SK-N-SH (cell line): Measurements from ENCODE around the gene ZNF341. TPM values are rescaled to one million over a fixed set of nuclear protein-coding genes. Genes with fewer than 3 reads are reported as not detected.
A peak's percentile ranks its signal among the peaks of the same experiment; 100 is the strongest.

ENCODE experiments used
- CTCF ChIA-PET: fragments of 300-600, 350-600 bp; formaldehyde crosslinking; extraction: SDS; loops from one replicate; lab custom pipeline; 2021; lab: Yijun Ruan, JAX
- POLR2A ChIA-PET: fragments of 350-600 bp; sonication (Branson Sonifier 250); formaldehyde crosslinking; extraction: SDS; loops from one replicate; lab custom pipeline; 2020; ENCODE audit warnings: antibody characterized with exemption, inconsistent platforms; lab: Yijun Ruan, JAX
- DNase-seq: peaks from one replicate; pipeline ENCODE4 v3.0.0; 2012
- H2AFZ ChIP-seq: fragments of 200-600 bp; sonication (generic); 2 replicates; pipeline ENCODE4 v1.8.1; 2016; ENCODE audit warnings: antibody characterized with exemption, mild to moderate bottlenecking, low read depth
- H3F3A ChIP-seq: fragments of 200-600 bp; sonication (generic); replicated peaks from 2 replicates; pipeline ENCODE3; 2016; ENCODE audit warnings: antibody characterized with exemption, mild to moderate bottlenecking; ENCODE audit not compliant: insufficient read depth
- H3K27ac ChIP-seq, 2 experiments: fragments of 200-500 bp in 1 of 2; fragments of 200-600 bp in 1 of 2; sonication (Bioruptor generic) in 1 of 2; sonication (generic), shearing (Covaris generic) in 1 of 2; 2 replicates each; pipeline versions ENCODE4 v1.5.1 to v1.6.1; 2014 to 2016; ENCODE audit warnings: low read depth in 2 of 2, inconsistent platforms in 1 of 2, low read length in 1 of 2, mild to moderate bottlenecking in 1 of 2, mixed read lengths in 1 of 2
- H3K27me3 ChIP-seq: fragments of 200-600 bp; sonication (generic), shearing (Covaris generic); 2 replicates; pipeline ENCODE4 v1.6.1; 2016; ENCODE audit warnings: mixed run types; ENCODE audit not compliant: insufficient read depth
- H3K36me3 ChIP-seq, 2 experiments: fragments of 200-500 bp in 1 of 2; fragments of 200-600 bp in 1 of 2; sonication (Bioruptor generic) in 1 of 2; sonication (generic) in 1 of 2; replicated peaks in 1 of 2; 2 replicates each; pipeline versions ENCODE3 to v1.5.1; 2014 to 2016; ENCODE audit warnings: low read length in 1 of 2, mild to moderate bottlenecking in 1 of 2; ENCODE audit not compliant: insufficient read depth in 2 of 2, control insufficient read depth in 1 of 2
- H3K4me1 ChIP-seq, 2 experiments: fragments of 200-500 bp in 1 of 2; fragments of 200-600 bp in 1 of 2; sonication (Bioruptor generic) in 1 of 2; sonication (generic), shearing (Covaris generic) in 1 of 2; 2 replicates each; pipeline versions ENCODE4 v1.5.1 to v1.6.1; 2014 to 2016; ENCODE audit warnings: low read depth in 1 of 2, low read length in 1 of 2, mixed run types in 1 of 2; ENCODE audit not compliant: insufficient read depth in 2 of 2, control insufficient read depth in 1 of 2
- H3K4me2 ChIP-seq: fragments of 200-600 bp; sonication (generic), shearing (Covaris generic); 2 replicates; pipeline ENCODE4 v1.6.1; 2017; ENCODE audit warnings: mixed run types
- H3K4me3 ChIP-seq, 2 experiments: fragments of 200-500 bp in 1 of 2; fragments of 200-600 bp in 1 of 2; sonication (Bioruptor generic) in 1 of 2; sonication (generic), shearing (Covaris generic) in 1 of 2; 2 replicates each; pipeline versions ENCODE4 v1.5.1 to v1.8.1; 2014 to 2016; ENCODE audit warnings: low read depth in 2 of 2, inconsistent platforms in 1 of 2, low read length in 1 of 2, mild to moderate bottlenecking in 1 of 2, mixed read lengths in 1 of 2, moderate library complexity in 1 of 2
- H3K79me2 ChIP-seq: fragments of 200-600 bp; sonication (generic); 2 replicates; pipeline ENCODE4 v1.8.1; 2017; ENCODE audit warnings: mild to moderate bottlenecking; ENCODE audit not compliant: insufficient read depth
- H3K9ac ChIP-seq: fragments of 200-600 bp; sonication (generic); 2 replicates; pipeline ENCODE4 v1.6.1; 2017; ENCODE audit warnings: mixed run types
- H3K9me2 ChIP-seq: fragments of 200-600 bp; sonication (generic); 2 replicates; pipeline ENCODE4 v1.6.1; 2017; ENCODE audit warnings: mixed run types
- H3K9me3 ChIP-seq: fragments of 200-600 bp; sonication (generic); 2 replicates; pipeline ENCODE4 v1.6.1; 2017; ENCODE audit warnings: mixed run types, mild to moderate bottlenecking, moderate library complexity
- H4K20me1 ChIP-seq: fragments of 200-600 bp; sonication (generic); 2 replicates; pipeline ENCODE4 v1.6.1; 2017; ENCODE audit warnings: mild to moderate bottlenecking, mixed run types; ENCODE audit not compliant: insufficient read depth
- FOSL2 ChIP-seq: IDR thresholded peaks from 2 replicates; pipeline ENCODE4 v1.4.0; 2012; ENCODE audit warnings: low read depth, mild to moderate bottlenecking, moderate library complexity, borderline replicate concordance
- GATA2 ChIP-seq: sonication (generic); formaldehyde crosslinking; IDR thresholded peaks from 2 replicates; pipeline ENCODE4 v1.5.0; 2020; ENCODE audit warnings: mild to moderate bottlenecking, missing genetic modification reagents
- JUND ChIP-seq: IDR thresholded peaks from 2 replicates; pipeline ENCODE4 v1.4.0; 2012
- MAX ChIP-seq: IDR thresholded peaks from 2 replicates; pipeline ENCODE4 v1.4.0; 2012; ENCODE audit warnings: low read depth
- MEF2A ChIP-seq: IDR thresholded peaks from 2 replicates; pipeline ENCODE4 v1.4.0; 2012; ENCODE audit warnings: low read depth, borderline replicate concordance
- POLR2AphosphoS5 ChIP-seq: IDR thresholded peaks from 2 replicates; pipeline ENCODE4 v1.6.1; 2012; ENCODE audit warnings: low read depth, low read length
- RXRA ChIP-seq: IDR thresholded peaks from 2 replicates; pipeline ENCODE4 v1.4.0; 2012; ENCODE audit warnings: low read depth, mild to moderate bottlenecking, borderline replicate concordance
- SMC3 ChIP-seq: IDR thresholded peaks from 2 replicates; pipeline ENCODE4 v1.6.1; 2012; ENCODE audit warnings: low read depth, low read length, improper control_type of control experiment
- TEAD4 ChIP-seq: IDR thresholded peaks from 2 replicates; pipeline ENCODE4 v1.4.0; 2012; ENCODE audit warnings: mild to moderate bottlenecking, borderline replicate concordance; ENCODE audit not compliant: insufficient read depth
- USF2 ChIP-seq: fragments of 150-350 bp; IDR thresholded peaks from 2 replicates; pipeline ENCODE4 v1.6.1; 2017; ENCODE audit warnings: antibody characterized with exemption, low read length, low read depth, borderline replicate concordance
- YY1 ChIP-seq: IDR thresholded peaks from 2 replicates; pipeline ENCODE4 v1.4.0; 2012; ENCODE audit warnings: low read depth, mild to moderate bottlenecking
- ZBTB33 ChIP-seq: IDR thresholded peaks from 2 replicates; pipeline ENCODE4 v1.4.0; 2012; ENCODE audit warnings: low read depth, borderline replicate concordance
- whole genome bisulfite sequencing: methylation state at CpG from one replicate; pipeline ENCODE4 v1.1.6; 2017; ENCODE audit warnings: low lambda C conversion rate; 5-methylcytosine and 5-hydroxymethylcytosine counted together
- polyA plus RNA-seq, 3 experiments: library from polyadenylated mRNA; depleted of rRNA; stranded (reverse); fragments of >200 nt; gene quantifications; 2 replicates each; pipeline ENCODE4 v1.2.3, GENCODE V29; 2012
- TF ChIP-seq, protein P1 (sequence below): IDR thresholded peaks from 2 replicates; pipeline ENCODE4; 2012
- TF ChIP-seq, protein P2 (sequence below): IDR thresholded peaks from 2 replicates; pipeline ENCODE4 v1.4.0; 2012; ENCODE audit warnings: low read depth, borderline replicate concordance
- TF ChIP-seq, protein P3 (sequence below): fragments of 200-600 bp; sonication (generic); IDR thresholded peaks from 2 replicates; pipeline ENCODE4 v1.6.1; 2017; ENCODE audit warnings: antibody characterized with exemption, mild to moderate bottlenecking, moderate library complexity
- TF ChIP-seq, protein P4 (sequence below): IDR thresholded peaks from 2 replicates; pipeline ENCODE4 v1.6.1; 2012; ENCODE audit warnings: mild to moderate bottlenecking, low read depth, low read length, moderate library complexity

Gene ZNF341
- polyA plus RNA-seq, 1 of the 3 experiments (the other 2 are of a cell fraction), result 3.2 TPM

GRCh38 chr20:33689493-33689892 lies 42.3 kb upstream of the ZNF341 start:
- no peaks in the 10 kb centered on the region for H3K27me3 ChIP-seq
- POLR2A ChIA-PET, result no interaction called here
- 100% methylated on average over 1 of the region's 1 CpG for WGBS
- H3K4me2 ChIP-seq, result 0 out of 2 replicates have a peak overlapping the region, but pooled peaks have one; percentile 2
- H4K20me1 ChIP-seq, result no peaks in the 10 kb centered on the region; the same call in 1 of the 2 replicates
- no peaks in the 10 kb centered on the region for H3K9me3 ChIP-seq
- H3K4me1 ChIP-seq, result peaks cover 7 to 25% of the 10 kb centered on the region in 2 experiments; a peak in 2 of 4 replicates
- no peaks in the 10 kb centered on the region for H3K9me2 ChIP-seq
- no peak overlapping the region for H3K4me3 ChIP-seq
- H3K27ac ChIP-seq, result no peak overlapping the region
- DNase-seq, result no peak
- no peaks in the 10 kb centered on the region for H3K36me3 ChIP-seq
- no peak overlapping the region for H2AFZ ChIP-seq
- no peaks in the 10 kb centered on the region for H3F3A ChIP-seq
- CTCF ChIA-PET, result no interaction called here
- TF ChIP-seq SMC3 (no peak), MAX (no peak), RXRA (no peak), USF2 (no peak), GATA2 (CRISPR knock-in tag) (no peak), JUND (no peak), FOSL2 (no peak), YY1 (no peak), POLR2AphosphoS5 (no peak), ZBTB33 (no peak), TEAD4 (no peak), MEF2A (no peak)
- TF ChIP-seq, protein P1, sequence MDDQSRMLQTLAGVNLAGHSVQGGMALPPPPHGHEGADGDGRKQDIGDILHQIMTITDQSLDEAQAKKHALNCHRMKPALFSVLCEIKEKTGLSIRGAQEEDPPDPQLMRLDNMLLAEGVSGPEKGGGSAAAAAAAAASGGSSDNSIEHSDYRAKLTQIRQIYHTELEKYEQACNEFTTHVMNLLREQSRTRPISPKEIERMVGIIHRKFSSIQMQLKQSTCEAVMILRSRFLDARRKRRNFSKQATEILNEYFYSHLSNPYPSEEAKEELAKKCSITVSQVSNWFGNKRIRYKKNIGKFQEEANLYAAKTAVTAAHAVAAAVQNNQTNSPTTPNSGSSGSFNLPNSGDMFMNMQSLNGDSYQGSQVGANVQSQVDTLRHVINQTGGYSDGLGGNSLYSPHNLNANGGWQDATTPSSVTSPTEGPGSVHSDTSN, result no peak
- TF ChIP-seq, protein P2, sequence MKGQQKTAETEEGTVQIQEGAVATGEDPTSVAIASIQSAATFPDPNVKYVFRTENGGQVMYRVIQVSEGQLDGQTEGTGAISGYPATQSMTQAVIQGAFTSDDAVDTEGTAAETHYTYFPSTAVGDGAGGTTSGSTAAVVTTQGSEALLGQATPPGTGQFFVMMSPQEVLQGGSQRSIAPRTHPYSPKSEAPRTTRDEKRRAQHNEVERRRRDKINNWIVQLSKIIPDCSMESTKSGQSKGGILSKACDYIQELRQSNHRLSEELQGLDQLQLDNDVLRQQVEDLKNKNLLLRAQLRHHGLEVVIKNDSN, result no peak
- TF ChIP-seq, protein P3, sequence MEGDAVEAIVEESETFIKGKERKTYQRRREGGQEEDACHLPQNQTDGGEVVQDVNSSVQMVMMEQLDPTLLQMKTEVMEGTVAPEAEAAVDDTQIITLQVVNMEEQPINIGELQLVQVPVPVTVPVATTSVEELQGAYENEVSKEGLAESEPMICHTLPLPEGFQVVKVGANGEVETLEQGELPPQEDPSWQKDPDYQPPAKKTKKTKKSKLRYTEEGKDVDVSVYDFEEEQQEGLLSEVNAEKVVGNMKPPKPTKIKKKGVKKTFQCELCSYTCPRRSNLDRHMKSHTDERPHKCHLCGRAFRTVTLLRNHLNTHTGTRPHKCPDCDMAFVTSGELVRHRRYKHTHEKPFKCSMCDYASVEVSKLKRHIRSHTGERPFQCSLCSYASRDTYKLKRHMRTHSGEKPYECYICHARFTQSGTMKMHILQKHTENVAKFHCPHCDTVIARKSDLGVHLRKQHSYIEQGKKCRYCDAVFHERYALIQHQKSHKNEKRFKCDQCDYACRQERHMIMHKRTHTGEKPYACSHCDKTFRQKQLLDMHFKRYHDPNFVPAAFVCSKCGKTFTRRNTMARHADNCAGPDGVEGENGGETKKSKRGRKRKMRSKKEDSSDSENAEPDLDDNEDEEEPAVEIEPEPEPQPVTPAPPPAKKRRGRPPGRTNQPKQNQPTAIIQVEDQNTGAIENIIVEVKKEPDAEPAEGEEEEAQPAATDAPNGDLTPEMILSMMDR, result no peak
- TF ChIP-seq, protein P4, sequence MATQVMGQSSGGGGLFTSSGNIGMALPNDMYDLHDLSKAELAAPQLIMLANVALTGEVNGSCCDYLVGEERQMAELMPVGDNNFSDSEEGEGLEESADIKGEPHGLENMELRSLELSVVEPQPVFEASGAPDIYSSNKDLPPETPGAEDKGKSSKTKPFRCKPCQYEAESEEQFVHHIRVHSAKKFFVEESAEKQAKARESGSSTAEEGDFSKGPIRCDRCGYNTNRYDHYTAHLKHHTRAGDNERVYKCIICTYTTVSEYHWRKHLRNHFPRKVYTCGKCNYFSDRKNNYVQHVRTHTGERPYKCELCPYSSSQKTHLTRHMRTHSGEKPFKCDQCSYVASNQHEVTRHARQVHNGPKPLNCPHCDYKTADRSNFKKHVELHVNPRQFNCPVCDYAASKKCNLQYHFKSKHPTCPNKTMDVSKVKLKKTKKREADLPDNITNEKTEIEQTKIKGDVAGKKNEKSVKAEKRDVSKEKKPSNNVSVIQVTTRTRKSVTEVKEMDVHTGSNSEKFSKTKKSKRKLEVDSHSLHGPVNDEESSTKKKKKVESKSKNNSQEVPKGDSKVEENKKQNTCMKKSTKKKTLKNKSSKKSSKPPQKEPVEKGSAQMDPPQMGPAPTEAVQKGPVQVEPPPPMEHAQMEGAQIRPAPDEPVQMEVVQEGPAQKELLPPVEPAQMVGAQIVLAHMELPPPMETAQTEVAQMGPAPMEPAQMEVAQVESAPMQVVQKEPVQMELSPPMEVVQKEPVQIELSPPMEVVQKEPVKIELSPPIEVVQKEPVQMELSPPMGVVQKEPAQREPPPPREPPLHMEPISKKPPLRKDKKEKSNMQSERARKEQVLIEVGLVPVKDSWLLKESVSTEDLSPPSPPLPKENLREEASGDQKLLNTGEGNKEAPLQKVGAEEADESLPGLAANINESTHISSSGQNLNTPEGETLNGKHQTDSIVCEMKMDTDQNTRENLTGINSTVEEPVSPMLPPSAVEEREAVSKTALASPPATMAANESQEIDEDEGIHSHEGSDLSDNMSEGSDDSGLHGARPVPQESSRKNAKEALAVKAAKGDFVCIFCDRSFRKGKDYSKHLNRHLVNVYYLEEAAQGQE, result no peak
- TF ChIP-seq, all 33 proteins: peak for 0
- Histone ChIP-seq H3K9ac (no peak overlapping the region), H3K79me2 (peaks cover 11% of the 10 kb centered on the region)
